NCI-H69 (cell line): Measurements from ENCODE around the gene GPR3.
"Not testable (repeated sequence)": the region's sequence is repeated elsewhere in the genome, so short reads cannot be mapped to it uniquely, and the experiment has no call there.

Experiments used
- DNase-seq: peaks from one replicate; lab custom pipeline; 2025; lab: John Stamatoyannopoulos, UW

Gene GPR3

DNA sequence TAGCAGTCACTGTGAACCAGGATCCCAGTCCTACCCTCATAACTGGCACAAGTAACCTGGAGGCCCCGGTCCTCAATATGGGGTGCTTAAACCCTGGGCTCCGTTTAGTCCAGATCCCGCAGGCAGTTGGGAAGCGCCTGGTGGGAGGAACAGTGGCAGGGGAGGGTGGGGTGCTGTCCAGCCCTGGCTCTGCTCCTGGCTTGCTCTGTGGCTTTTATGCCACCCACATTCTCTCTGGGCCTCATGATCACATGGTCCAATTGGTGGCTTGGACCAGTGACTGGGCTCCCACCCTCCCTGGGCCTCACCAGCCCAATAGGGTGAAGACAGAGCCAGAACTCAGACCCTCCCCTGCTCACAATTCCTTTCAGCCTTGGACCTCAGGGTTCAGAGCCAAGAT, 12.2 kb upstream of the GPR3 start:
- DNase-seq: no peak

DNA sequence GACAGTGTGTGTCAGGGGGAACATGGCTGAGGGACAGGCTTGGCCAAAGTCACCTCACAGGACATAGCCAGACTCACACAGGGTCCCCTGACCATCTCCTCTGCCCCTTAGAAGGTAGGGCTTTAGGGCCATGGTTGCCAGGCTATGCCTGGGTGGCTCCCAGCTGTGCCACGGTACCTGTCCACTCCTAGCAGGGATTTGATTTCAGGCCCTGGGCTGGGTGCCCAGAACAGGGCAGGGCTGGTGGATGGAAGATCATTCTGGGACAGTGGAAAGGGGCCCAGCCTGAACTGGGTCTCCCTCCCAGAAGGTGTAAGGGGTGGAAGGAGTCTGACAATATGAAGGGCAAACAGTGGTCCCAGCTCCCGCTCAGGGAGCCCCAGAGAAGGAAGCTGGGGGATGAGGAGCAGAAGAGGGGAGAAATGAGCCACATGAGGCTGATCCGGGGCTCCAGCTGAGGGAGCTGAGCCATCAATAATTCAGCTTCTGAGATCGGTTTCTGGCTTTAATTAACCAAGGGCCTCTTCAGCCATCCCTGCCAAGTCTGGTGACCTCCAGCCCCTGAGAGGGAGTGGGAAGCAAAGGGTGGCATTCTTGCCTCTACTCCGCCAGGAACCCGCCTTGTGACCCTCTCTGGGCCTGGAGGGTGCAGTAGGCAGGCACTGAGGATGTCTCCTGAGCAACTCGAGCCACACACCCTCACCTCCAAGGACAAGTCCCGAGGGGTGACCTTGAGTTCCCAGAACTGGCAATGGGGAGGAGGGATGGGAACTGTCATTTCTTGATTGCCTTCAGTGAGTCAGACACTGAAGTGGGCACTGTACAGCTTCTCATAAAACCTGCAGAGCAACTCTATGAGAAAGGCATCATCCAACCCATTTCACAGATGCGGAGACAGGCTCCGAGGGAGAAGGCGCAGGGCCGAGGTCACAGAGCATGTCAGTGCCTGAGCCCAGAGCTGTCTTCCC, 11.4 kb upstream of the GPR3 start:
- no peak for DNase-seq

DNA sequence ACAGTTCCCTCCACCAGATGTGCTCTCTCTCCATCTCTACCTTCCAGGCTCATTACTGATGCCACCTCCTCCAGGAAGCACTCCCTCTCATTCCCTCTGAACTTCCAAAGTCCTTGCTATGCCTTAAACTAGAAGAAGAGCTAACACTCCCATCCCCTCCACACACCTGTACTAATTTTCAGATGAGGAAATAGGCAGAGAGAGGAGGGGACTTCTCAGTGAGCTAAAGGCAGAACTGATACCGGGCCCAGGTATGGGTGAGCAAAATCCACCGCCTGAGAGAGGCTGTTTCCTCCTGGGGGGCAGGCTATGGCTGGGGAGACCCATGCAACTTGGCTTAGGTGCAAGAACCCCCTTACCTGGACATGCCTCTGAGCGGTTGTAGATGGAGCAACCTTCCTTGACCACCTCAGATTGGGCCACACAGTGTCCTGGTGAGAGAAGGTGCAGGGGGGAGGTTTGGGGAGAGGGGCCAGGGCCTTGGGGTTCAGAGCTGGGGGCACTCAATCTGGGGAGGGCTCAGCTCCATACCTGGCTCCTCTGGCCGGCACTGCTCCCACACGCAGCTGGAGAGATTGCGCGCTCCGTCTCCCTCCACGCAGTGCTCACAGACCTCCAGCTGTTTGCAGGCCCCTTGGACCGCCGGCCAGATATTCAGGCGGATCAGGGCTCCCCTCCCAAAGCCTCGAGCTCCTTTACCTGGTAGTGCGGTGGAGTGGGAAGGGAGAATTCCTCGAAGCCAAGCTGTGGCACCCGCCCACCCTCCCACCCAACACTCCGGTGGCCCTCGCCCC, 10.3 kb upstream of the GPR3 start:
- no peak for DNase-seq

DNA sequence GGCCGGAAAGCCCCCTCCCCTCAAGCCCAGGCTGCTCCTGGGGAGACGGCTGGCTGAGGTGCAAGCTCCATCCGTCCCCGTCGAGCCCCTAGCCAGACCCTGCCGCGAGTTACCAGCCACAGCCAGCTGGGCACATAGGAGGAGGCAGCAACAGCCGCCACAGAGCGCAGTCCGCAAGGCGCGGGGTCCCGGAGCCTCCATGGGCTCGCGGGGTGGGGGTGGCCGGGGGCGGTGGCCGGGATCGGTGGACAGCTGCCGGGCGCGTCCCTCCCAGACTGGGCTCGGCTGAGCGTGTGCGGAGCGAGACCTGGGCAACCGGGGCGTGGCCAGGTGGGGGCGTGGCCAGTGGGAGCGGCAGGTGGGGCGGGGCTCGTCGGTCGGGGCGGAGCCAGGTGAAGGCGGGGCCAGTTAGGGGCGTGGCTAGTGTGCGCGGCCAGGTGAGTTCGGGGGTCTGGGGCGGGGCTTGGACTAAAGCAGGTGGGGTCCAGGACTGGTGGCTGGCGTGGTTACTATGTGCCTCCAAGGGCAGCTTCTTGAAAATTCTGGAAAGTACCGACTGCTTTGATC, 9.3 kb upstream of the GPR3 start, which contains the start of gene CD164L2:
Gene CD164L2, minus strand, starts transcription at position 295 of the 567 bp plus-strand sequence. Its CDS starts 94 bp downstream, at position 201.
- peak; percentile 67 for DNase-seq

DNA sequence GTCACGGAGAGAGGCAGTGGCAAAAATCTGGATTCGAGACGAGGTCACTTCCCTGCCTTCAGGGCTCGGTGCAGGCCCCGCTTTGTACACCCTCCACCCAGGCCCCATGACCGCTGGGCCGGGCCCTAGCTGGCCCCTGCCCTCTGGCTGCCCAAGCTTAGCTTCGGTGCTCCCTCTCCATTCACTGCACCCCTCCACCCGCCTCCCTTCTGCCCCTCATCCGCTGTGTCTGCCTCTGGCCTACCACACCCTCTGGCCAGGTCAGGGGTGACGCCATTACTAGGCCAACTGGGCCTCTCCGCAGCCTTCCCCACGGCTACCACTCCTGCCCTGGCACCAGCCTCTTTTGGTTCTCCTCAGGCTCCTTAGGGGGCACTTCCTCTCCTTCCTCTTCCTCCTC, 8.8 kb upstream of the GPR3 start:
- no peak for DNase-seq

DNA sequence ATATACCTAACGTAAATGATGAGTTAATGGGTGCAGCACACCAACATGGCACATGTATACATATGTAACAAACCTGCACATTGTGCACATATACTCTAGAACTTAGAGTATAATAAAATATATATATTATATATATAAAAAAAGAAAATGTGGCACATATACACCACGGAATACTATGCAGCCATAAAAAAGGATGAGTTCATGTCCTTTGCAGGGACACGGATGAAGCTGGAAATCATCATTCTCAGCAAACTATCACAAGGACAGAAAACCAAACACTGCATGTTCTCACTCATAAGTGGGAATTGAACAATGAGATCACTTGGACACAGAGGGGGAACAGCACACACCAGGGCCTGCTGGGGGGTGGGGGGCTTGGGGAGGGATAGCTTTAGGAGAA, 7.6 kb upstream of the GPR3 start:
- not testable (repeated sequence) for DNase-seq

DNA sequence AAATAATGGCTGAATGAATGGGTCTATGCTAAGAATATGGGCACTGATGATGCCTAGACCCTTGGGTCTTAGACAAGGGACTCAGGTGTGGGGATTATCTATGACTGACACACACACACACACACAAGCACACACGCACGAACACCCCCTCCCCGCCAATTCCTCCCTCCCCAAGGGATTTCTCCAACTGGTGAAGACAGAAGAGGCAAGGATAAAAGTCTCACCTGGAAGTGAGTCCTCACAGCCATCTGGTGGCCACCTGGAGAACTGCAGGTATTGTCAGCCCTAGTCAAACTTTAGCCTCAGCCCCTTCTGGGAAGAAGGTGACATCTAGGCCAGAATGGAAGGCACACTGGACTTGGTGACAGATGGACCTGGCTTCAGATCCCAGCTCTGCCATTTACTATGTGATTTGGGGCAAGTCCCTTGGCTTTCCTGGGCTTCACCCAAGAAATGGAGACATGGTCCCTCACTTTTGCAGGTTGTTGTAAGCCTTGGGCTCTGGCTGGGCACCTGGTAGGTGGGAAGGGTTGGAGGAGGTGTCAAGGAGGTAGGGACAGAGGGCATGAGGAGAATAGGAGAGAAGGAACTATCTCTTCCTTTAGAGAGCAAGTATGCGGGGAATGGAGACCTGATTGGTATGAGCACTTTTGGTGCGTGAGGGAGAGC, 4.0 kb upstream of the GPR3 start:
- DNase-seq: peak; percentile 74

DNA sequence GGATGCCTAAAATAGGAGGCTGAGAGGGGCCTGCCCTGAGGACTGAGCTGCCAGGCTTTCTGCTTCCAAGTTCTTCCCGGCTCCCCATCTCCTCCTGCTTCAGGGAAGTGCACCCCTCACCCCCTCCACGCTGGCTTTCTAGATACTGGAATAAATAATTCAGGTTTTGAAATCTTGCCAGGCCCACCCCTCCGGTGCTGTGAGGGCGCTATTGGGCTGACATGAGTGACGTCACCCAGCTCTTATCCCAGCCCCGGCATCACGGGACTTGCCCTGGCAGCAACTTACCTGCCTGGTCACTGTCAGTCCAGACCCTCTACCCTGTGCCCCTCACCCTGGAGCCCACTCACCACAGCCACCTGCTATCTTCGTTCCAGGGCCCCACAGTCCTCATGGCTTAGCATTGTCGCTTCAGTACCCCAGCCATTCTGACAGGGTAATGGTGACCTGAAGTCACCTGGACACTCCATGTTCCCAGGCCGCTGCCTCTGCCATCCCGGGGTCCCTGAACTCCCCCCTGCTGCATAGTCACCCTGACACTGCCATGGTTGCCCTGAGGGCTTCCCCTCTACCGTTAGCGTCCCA, 819 bp upstream of the GPR3 start:
- DNase-seq: peak; percentile 68

DNA sequence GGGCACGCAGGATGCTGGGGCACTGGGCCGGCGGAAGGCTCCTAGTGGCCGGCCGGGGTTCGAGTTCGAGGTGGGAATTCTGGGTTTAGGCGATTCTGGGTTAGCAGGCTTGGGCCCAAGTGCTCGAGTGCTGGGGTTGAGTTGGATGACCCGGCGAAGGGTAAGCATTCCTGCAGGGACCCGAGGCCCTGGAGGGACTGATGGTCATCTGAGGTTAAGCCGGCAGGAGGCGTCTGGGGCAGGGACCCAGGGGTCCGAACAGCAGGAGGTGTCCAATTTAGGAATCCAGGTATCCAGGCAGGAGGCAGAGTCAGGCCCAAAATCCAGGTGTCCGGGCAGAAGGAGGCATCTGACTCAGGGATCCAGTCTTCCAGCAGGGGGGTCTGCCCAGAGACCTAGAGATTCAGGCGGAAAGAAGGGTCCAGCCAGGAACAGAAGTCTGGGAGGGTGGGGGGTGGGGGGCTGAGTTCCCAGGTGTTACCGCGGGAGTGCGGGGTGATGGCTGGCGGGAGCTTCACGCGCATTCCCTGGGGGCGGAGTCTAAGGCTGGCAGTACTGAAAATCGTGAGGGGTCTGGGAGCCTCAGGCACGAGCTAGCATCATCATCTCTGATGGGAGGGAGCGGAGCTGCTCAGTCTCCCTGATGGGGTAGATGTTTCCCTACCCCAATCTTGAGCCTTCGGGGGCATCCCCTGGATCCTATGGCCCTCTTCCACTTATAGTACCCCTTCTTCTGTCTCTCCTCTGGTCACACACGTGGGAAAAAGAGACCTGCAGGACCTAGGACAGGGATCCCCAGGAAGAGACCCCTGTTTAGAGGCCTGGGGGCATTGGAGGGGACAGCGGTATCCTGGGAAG, 585 bp downstream of the GPR3 start:
- peak; percentile 23 for DNase-seq

DNA sequence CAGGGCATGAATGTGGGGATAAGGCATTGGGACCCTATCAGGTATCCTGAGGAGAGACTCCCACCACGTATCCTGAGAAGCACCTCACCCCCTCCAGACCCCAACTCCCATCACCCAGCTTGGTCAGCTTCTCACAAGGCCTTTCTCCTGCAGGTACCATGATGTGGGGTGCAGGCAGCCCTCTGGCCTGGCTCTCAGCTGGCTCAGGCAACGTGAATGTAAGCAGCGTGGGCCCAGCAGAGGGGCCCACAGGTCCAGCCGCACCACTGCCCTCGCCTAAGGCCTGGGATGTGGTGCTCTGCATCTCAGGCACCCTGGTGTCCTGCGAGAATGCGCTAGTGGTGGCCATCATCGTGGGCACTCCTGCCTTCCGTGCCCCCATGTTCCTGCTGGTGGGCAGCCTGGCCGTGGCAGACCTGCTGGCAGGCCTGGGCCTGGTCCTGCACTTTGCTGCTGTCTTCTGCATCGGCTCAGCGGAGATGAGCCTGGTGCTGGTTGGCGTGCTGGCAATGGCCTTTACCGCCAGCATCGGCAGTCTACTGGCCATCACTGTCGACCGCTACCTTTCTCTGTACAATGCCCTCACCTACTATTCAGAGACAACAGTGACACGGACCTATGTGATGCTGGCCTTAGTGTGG, 1.3 kb downstream of the GPR3 start:
- no peak for DNase-seq

DNA sequence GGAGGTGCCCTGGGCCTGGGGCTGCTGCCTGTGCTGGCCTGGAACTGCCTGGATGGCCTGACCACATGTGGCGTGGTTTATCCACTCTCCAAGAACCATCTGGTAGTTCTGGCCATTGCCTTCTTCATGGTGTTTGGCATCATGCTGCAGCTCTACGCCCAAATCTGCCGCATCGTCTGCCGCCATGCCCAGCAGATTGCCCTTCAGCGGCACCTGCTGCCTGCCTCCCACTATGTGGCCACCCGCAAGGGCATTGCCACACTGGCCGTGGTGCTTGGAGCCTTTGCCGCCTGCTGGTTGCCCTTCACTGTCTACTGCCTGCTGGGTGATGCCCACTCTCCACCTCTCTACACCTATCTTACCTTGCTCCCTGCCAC, 1.8 kb downstream of the GPR3 start:
- no peak for DNase-seq

DNA sequence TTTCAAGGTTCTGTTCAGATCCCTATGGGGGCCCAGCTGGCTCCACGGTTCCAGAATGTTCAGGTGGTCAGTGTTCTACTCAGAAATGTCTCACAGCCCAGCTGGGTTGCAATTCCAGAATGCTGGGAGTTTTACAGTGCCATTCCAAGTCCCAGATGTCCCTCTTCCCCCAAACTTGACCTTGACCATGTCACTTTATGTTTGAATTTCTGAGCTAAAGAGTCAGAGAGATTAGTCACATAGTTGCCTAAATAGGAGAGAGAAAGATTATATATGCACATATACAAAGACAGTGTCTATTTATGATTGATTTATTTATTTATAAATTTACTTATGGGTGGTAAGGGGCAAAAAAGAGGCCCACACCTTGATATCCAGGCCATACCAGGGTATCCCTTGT, 2.5 kb downstream of the GPR3 start:
- DNase-seq: no peak

DNA sequence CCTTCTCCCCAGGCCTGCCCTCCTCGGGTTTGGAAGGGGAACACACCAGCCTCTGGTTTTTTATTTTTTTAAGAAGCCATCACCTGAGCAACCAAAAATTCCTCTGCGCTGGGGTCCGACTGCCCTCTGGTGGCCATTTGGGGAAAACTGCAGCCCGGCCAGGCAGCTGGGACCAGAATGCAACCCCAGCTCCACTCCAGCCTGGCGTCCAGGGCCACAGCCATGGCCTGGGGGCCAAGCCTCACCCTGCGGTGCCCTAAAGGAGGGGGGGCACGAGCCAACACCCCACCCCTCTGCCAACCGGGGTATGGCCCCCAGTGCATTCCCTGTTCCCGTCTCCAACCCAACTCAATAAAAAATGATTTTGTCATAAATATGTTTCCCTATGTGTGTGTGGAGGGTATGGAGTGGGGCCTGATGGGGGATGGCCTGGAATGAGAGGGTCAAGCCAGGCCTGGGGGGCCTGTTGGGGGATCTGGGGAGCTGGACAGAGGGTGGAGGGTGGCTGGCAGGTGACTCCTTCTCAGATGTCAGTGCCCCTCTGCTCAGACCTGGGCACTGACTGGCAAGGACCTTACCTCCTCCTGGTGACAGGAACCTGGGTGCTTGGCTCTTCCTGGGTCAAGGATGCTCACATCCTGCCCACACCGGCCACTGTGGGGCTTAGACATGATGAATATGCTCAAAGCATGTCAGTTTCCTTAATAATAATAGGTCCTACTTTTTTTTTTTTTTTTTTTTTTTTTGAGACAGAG, 3.2 kb downstream of the GPR3 start:
- peak; percentile 68 for DNase-seq

DNA sequence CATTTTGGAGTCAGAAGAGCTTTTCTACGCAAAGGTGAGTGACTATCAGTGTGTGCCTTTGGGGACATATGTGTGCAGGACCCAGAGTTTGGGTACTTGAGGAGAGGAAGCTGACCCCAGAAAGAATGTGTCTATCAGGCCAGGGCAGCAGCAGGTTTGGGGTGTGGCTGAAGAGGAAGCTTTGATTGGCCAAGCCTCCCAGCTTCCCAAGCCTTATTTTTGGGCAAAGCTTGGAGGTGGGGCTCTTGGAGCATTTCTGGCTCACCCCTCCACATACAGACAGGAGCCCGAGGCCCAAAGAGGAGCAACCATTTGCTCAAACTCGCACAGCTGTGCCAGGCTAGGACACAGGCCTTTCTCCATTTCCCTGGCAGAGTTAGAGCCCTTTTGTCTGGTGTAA, 4.7 kb downstream of the GPR3 start:
- DNase-seq: no peak

DNA sequence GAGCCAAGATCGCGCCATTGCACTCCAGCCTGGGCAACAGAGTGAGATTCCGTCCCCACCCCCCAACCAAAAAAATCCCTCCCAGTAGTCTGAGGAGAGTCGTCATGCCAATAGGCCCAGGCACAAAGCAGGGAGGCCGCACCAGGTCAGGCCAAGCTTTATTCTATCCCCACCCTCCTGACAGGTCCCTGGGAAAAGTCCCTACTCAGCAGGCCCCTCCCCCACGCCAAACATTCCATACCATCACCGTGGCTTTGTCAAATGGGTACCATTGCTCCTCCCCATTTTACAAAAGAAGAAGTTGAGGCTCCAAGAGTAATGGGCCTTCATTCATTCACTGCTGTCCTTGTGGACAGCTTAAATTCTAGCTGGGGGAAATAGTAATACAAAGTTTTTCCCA, 5.3 kb downstream of the GPR3 start:
- no peak for DNase-seq

DNA sequence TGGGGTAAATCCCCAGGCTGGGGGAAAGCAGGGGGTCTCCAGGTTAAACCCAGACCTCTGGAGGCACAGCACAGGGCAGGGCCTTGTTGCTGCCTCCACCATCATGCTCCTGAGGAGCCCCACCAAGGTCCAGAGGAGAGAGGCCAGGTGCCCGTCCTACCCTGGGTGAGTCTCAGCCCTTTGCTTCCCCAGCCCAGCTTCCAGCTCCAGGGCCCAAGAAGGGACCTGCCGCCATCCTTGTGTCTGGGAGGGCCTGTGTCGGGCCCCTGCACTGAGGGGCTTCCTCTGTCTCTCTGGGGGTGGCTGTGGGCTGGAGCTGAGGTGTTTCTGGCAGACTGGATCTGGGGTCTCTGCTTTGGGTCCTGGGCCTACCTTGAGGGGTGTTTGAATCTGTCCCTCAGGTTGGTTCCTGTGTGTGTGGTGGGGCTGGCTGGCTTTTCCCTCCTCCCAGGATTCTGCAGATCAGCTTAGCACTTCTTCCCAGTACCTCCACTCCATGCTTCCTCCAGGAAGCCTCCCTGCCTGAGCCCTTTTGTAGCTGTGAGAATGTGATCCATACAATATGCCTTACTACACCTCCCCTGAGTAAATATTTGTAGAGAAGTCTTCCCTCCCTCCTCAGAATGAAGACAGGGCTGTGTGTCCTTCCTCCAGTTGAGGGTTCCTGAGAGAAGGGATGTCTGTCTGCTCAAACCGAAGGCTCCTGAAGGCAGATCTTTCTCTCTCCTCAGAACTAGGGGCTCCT, 6.2 kb downstream of the GPR3 start:
- DNase-seq: peak; percentile 53

DNA sequence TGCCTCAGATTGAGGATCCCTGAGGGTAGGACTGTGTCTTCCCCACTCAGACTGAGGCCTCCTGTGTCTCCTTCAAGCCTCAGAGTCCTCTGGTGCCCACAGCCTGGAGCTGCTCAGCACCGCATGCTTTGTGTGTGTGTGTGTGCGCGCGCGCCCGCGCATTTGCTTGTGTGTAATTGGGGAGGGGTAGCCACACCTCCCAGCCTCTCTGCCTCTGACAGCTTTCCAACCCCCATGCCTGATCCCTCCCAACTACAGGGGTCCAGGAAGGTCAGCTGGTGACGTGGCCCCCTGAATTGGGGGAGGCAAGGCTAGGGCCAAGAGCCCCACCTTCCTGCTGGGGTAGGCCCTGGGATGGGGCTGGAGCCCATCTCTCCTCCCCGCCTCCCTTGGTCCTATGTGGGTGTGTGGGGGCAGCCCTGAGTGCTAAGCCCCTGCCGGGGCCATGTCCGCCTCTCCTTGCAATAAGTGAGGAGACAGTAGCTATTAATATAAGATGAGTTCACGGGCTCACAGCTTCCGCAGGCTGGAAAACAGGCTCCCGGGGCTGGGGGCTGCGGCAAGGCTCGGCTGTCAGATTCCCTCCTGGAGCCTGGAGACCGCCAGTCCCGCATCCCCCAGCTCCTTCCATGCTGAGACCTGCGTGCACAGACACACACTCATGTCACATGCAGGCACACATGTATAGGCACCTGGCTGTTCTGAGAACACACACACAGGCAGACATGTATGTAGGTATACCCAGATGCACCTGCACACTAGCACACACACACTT, 7.0 kb downstream of the GPR3 start:
- peak; percentile 73 for DNase-seq
